HepG2 (cell line): Measurements from ENCODE around the gene DPP8. TPM values are rescaled to one million over a fixed set of nuclear protein-coding genes. Genes with fewer than 3 reads are reported as not detected.

Source experiments
- ATAD3A ChIP-seq: sonication (generic); formaldehyde crosslinking; IDR thresholded peaks from 2 replicates; pipeline ENCODE4 v1.4.0; 2020; ENCODE audit warnings: missing genetic modification reagents
- ATRX ChIP-seq: sonication (generic); formaldehyde crosslinking; IDR thresholded peaks from 2 replicates; pipeline ENCODE4 v1.4.0; 2020; ENCODE audit warnings: missing genetic modification reagents, borderline replicate concordance
- ELF3 ChIP-seq: IDR thresholded peaks from 2 replicates; pipeline ENCODE4 v1.6.1; 2016; ENCODE audit warnings: missing genetic modification reagents, missing compliant biosample characterization
- FLYWCH1 ChIP-seq: sonication (generic); formaldehyde crosslinking; IDR thresholded peaks from 2 replicates; pipeline ENCODE4 v1.8.1; 2023; ENCODE audit warnings: mild to moderate bottlenecking, missing genetic modification reagents
- HNRNPUL1 ChIP-seq: fragments of 200-400 bp; formaldehyde crosslinking; IDR thresholded peaks from 2 replicates; pipeline ENCODE4 v1.6.1; 2017; ENCODE audit warnings: low read depth, mild to moderate bottlenecking, low read length, moderate library complexity
- KDM3A ChIP-seq: IDR thresholded peaks from 2 replicates; pipeline ENCODE4 v1.6.1; 2018; ENCODE audit warnings: low read depth, missing compliant biosample characterization
- MEIS2 ChIP-seq: sonication (generic); formaldehyde crosslinking; IDR thresholded peaks from 2 replicates; pipeline ENCODE4 v1.9.0; 2021; ENCODE audit warnings: mild to moderate bottlenecking, missing genetic modification reagents
- PHF20 ChIP-seq: sonication (generic); formaldehyde crosslinking; IDR thresholded peaks from 2 replicates; pipeline ENCODE4 v1.5.0; 2020; ENCODE audit warnings: mild to moderate bottlenecking, missing genetic modification reagents
- PRPF4 ChIP-seq: fragments of 200-400 bp; formaldehyde crosslinking; IDR thresholded peaks from 2 replicates; pipeline ENCODE4 v1.6.1; 2016; ENCODE audit warnings: low read length, low read depth; ENCODE audit not compliant: poor library complexity, severe bottlenecking
- SP140L ChIP-seq: sonication (generic); formaldehyde crosslinking; IDR thresholded peaks from 2 replicates; pipeline ENCODE4 v1.4.0; 2020; ENCODE audit warnings: missing genetic modification reagents, borderline replicate concordance
- SYNCRIP ChIP-seq: fragments of 200-400 bp; formaldehyde crosslinking; IDR thresholded peaks from 2 replicates; pipeline ENCODE4 v1.6.1; 2018; ENCODE audit warnings: mild to moderate bottlenecking, low read depth, low read length; ENCODE audit not compliant: insufficient read depth
- TARDBP ChIP-seq: sonication (generic); formaldehyde crosslinking; IDR thresholded peaks from 2 replicates; pipeline ENCODE4 v1.8.0; 2022; ENCODE audit warnings: mild to moderate bottlenecking, missing genetic modification reagents
- TOE1 ChIP-seq: sonication (generic); formaldehyde crosslinking; IDR thresholded peaks from 2 replicates; pipeline ENCODE4 v1.4.0; 2020; ENCODE audit warnings: mild to moderate bottlenecking, missing genetic modification reagents
- U2AF2 ChIP-seq: fragments of 200-400 bp; formaldehyde crosslinking; IDR thresholded peaks from 2 replicates; pipeline ENCODE4 v1.6.1; 2017; ENCODE audit warnings: low read depth, mild to moderate bottlenecking, low read length
- XBP1 ChIP-seq: sonication (generic); formaldehyde crosslinking; IDR thresholded peaks from 2 replicates; pipeline ENCODE4 v1.5.0; 2020; ENCODE audit warnings: missing genetic modification reagents
- ZBTB8A ChIP-seq: sonication (generic); formaldehyde crosslinking; IDR thresholded peaks from 2 replicates; pipeline ENCODE4 v1.4.0; 2020; ENCODE audit warnings: mild to moderate bottlenecking, low read depth, missing genetic modification reagents, borderline replicate concordance
- ZFP90 ChIP-seq: sonication (generic); formaldehyde crosslinking; IDR thresholded peaks from 2 replicates; pipeline ENCODE4 v1.8.0; 2022; ENCODE audit warnings: missing genetic modification reagents, mild to moderate bottlenecking, inconsistent platforms, borderline replicate concordance
- ZNF329 ChIP-seq: sonication (generic); formaldehyde crosslinking; IDR thresholded peaks from 2 replicates; pipeline ENCODE4 v1.9.0; 2021; ENCODE audit warnings: low read depth, mild to moderate bottlenecking, missing genetic modification reagents
- ZNF550 ChIP-seq: sonication (generic); formaldehyde crosslinking; IDR thresholded peaks from 2 replicates; pipeline ENCODE4 v1.4.0; 2020; ENCODE audit warnings: mild to moderate bottlenecking, missing genetic modification reagents, borderline replicate concordance
- ZNF614 ChIP-seq: IDR thresholded peaks from 2 replicates; pipeline ENCODE4 v1.6.1; 2018; ENCODE audit warnings: missing biosample characterization, missing genetic modification reagents, inconsistent platforms, borderline replicate concordance
- polyA plus RNA-seq, 8 experiments: library from polyadenylated mRNA; depleted of rRNA in 3 of 8; stranded (reverse) in 7 of 8; unstranded in 1 of 8; fragments of >200 nt; fragmentation: Illumina TruSeq in 4 of 8; extraction: Trizol in 4 of 8; gene quantifications; 2 replicates each; pipeline versions ENCODE4 v1.2.1 to v1.2.3, GENCODE V29; 2011 to 2016; ENCODE audit warnings: low read depth in 4 of 8, missing spikeins in 1 of 8, mixed read lengths in 1 of 8; ENCODE audit not compliant: insufficient read depth in 1 of 8
- total RNA-seq, 5 experiments: library from RNA; depleted of rRNA; stranded (reverse); fragments of >200 nt; fragmentation: Illumina TruSeq; extraction: Trizol; gene quantifications; 2 replicates each; pipeline ENCODE4 v1.2.3, GENCODE V29; 2016; ENCODE audit warnings: low read depth in 1 of 5
- TF ChIP-seq, protein P1 (sequence below): sonication (generic); formaldehyde crosslinking; IDR thresholded peaks from 2 replicates; pipeline ENCODE4 v1.4.0; 2020; ENCODE audit warnings: mild to moderate bottlenecking, missing genetic modification reagents
- TF ChIP-seq, protein P2 (sequence below): sonication (generic); formaldehyde crosslinking; conservative IDR thresholded peaks from 2 replicates; pipeline ENCODE4 v1.4.0; 2020; ENCODE audit warnings: missing genetic modification reagents
- TF ChIP-seq, protein P3 (sequence below): sonication (generic); formaldehyde crosslinking; IDR thresholded peaks from 2 replicates; pipeline ENCODE4 v1.8.1; 2023; ENCODE audit warnings: missing genetic modification reagents, mild to moderate bottlenecking, borderline replicate concordance
- TF ChIP-seq, protein P4 (sequence below): sonication (generic); formaldehyde crosslinking; IDR thresholded peaks from 2 replicates; pipeline ENCODE4 v1.4.0; 2020; ENCODE audit warnings: mild to moderate bottlenecking, low read depth, missing genetic modification reagents
- TF ChIP-seq, protein P5 (sequence below): sonication (generic); formaldehyde crosslinking; IDR thresholded peaks from 2 replicates; pipeline ENCODE4 v1.8.1; 2022; ENCODE audit warnings: mild to moderate bottlenecking, missing genetic modification reagents

DPP8 gene
- total and polyA plus RNA-seq, 2 of the 13 experiments (the other 11 are each of a cell fraction or from before 2014, with no cell fraction given), result 18.0 to 26.3 TPM

DNA sequence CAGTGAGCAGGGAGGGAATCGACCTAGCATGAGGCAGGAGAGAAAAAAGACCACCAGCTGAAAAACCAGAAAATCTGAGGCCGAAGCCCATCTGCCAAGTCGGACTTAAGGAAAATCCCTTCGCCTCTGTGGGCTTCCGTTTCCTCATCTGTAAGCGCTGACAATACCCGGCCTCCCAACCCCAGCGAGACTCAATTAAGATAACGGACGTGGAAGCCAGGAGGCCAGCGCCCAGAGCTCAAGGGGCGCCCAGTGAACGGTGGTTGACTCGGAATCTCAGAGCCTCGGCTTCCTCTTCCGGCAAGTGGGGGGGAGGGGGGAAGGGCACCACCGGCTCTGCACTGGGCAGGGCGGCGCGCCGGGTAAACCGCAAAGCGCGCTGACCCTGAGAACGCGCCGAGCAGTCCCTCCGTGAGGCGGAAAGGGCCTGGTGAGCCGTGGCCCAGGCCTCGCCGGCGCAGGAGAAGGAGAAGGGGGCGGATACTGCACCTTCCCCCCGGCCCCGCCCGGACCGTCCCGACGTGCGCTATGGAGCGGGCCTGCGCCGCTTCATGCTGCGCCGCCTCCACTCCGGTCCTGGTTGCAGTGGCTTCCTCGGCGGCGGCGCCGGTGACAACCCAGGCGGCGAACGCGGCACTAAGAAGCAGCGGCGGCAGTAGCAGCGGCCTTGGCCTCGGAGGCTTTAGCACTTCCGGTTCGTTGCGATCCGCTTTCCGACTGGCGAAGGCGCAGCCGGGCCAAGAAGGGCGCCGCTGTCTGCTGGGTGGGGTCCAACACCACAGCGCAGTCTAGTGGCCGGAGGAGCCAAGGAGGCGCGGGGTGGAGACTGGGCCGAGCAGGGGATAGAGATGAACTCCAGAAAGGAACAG lies at the start of gene DPP8 (continued):
- no peak for TF ChIP-seq XBP1 (CRISPR knock-in tag)
- TF ChIP-seq ZNF329 (CRISPR knock-in tag), result peak; percentile 48
- TF ChIP-seq, protein P1, sequence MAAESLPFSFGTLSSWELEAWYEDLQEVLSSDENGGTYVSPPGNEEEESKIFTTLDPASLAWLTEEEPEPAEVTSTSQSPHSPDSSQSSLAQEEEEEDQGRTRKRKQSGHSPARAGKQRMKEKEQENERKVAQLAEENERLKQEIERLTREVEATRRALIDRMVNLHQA, result no peak
- 0 out of 2 replicates have a peak, but pooled peaks have one; percentile 52 for TF ChIP-seq HNRNPUL1
- TF ChIP-seq, protein P2, sequence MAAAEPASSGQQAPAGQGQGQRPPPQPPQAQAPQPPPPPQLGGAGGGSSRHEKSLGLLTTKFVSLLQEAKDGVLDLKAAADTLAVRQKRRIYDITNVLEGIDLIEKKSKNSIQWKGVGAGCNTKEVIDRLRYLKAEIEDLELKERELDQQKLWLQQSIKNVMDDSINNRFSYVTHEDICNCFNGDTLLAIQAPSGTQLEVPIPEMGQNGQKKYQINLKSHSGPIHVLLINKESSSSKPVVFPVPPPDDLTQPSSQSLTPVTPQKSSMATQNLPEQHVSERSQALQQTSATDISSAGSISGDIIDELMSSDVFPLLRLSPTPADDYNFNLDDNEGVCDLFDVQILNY (CRISPR knock-in tag), result no peak
- TF ChIP-seq, protein P3, sequence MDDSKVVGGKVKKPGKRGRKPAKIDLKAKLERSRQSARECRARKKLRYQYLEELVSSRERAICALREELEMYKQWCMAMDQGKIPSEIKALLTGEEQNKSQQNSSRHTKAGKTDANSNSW (CRISPR knock-in tag), result no peak
- TF ChIP-seq U2AF2, result no peak
- no peak for TF ChIP-seq SYNCRIP
- no peak for TF ChIP-seq ZBTB8A
- TF ChIP-seq PHF20 (CRISPR knock-in tag), result peak; percentile 95
- TF ChIP-seq PRPF4, result peak; percentile 45
- peak; percentile 94 for TF ChIP-seq TARDBP
- TF ChIP-seq TOE1, result no peak; the same call in 1 of the 2 replicates
- no peak; the same call in 1 of the 2 replicates for TF ChIP-seq FLYWCH1 (CRISPR knock-in tag)
- no peak for TF ChIP-seq ATAD3A (CRISPR knock-in tag)
- TF ChIP-seq ZNF550 (CRISPR knock-in tag), result peak; percentile 93; the same call in 1 of the 2 replicates
- peak; percentile 88; the same call in 1 of the 2 replicates for TF ChIP-seq ZNF614 (CRISPR knock-in tag)
- TF ChIP-seq MEIS2 (CRISPR knock-in tag), result no peak
- TF ChIP-seq SP140L, result no peak; the same call in 1 of the 2 replicates
- TF ChIP-seq KDM3A (CRISPR knock-in tag), result peak; percentile 90
- TF ChIP-seq ATRX (CRISPR knock-in tag), result no peak
- peak; percentile 30; the same call in 1 of the 2 replicates for TF ChIP-seq ZFP90
- TF ChIP-seq, protein P4, sequence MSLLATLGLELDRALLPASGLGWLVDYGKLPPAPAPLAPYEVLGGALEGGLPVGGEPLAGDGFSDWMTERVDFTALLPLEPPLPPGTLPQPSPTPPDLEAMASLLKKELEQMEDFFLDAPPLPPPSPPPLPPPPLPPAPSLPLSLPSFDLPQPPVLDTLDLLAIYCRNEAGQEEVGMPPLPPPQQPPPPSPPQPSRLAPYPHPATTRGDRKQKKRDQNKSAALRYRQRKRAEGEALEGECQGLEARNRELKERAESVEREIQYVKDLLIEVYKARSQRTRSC (CRISPR knock-in tag), result 0 out of 2 replicates have a peak, but pooled peaks have one; percentile 83
- TF ChIP-seq, protein P5, sequence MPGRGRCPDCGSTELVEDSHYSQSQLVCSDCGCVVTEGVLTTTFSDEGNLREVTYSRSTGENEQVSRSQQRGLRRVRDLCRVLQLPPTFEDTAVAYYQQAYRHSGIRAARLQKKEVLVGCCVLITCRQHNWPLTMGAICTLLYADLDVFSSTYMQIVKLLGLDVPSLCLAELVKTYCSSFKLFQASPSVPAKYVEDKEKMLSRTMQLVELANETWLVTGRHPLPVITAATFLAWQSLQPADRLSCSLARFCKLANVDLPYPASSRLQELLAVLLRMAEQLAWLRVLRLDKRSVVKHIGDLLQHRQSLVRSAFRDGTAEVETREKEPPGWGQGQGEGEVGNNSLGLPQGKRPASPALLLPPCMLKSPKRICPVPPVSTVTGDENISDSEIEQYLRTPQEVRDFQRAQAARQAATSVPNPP (CRISPR knock-in tag), result no peak
- peak; percentile 87 for TF ChIP-seq ELF3
